ENCODE data around the gene DPY30. TPM values are rescaled to one million over a fixed set of nuclear protein-coding genes. Genes with fewer than 3 reads are reported as not detected.
A peak's percentile ranks its signal among the peaks of the same experiment; 100 is the strongest.
"Not testable (repeated sequence)": the region's sequence is repeated elsewhere in the genome, so short reads cannot be mapped to it uniquely, and the experiment has no call there.

Gene DPY30
- 72.1 and 77.1 TPM in 2 replicates for total RNA-seq

DNA sequence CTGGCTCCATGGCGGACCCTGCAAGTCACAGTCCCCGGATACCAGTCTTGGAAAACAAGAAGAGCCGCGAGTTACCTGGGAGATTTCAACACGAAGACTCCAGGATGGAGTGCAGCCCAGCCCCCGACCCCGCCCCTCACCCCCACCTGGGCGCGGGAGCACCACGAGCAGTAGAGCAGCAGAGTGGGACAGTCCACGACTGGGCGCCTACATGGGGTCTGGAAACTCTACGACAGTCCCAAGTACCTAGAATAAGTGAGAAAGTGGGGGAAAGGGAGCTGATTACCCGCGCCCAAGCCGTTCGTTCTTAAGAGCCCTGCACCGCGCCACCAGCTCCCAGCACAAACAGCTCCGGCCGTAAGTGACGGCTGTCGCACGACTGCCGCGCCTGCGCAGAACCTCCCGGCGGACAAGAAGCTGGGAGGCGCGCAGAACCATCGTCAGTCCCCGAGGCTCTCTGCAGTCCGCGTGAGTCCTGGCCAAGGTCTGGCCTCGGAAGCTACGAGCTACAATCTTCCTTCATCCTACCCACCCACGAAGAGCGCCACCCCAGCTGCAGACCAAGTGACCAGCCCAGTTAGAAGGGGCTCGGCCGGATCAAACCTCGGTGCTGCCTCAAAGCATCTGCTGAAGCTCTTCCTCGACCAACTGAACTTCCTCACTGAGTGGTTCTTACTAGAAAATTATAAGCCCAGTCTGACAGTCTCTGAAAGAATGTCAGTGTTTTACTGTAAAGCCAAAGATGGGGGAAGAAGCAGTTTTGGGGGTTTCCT, at the start of gene DPY30:
Gene DPY30, minus strand, starts transcription at position 359 of the 773 bp plus-strand sequence. Its CDS starts 349 bp downstream, at position 10.
- Mint-ChIP-seq H3K4me3 (ENCODE audit: low read depth) (peak within 1 kb of the TSS; percentile 83), H3K9me3 (no peaks in the 10 kb centered on the region), H3K4me1 (ENCODE audit: low read depth) (peaks cover 7% of the 10 kb centered on the region), H3K27ac (peak within 1 kb of the TSS; percentile 83), H3K36me3 (ENCODE audit: low read depth) (peaks cover 4% of the 10 kb centered on the region), H3K27me3 (ENCODE audit: low read depth) (no peaks in the 10 kb centered on the region)
- intact Hi-C loops (cut with micrococcal nuclease), result loop anchor here (1.0 kb wide), 2 partner anchors 24 to 28 kb away; partner anchors contain the start of genes MEMO1 and SPAST
- peak; percentile 88 for DNase-seq (ENCODE audit: low spot score)

DNA sequence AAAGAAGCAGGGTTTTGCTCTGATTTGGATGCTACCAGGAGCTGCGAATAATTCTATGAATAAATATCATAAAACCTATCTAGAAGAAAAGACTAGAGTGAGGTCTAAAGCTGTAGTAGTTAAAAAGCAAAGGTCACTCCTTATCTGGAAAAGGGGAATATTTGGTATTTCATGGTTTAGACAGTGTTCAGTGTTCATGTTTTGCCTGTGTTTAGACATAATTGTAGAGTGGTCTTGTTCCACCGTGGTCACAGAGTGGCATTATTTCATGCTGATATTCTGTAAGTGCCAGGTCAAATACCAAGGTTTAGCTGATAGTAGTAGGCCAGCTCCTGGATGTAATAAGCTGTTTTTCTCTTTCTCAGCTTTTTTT, 34.5 kb upstream of the DPY30 start:
- intact Hi-C loops (cut with micrococcal nuclease), result no loop called here
- Mint-ChIP-seq H3K4me3 (ENCODE audit: low read depth) (no peak overlapping the region), H3K9me3 (no peaks in the 10 kb centered on the region), H3K27ac (no peak overlapping the region), H3K36me3 (ENCODE audit: low read depth) (peaks cover 6% of the 10 kb centered on the region), H3K27me3 (ENCODE audit: low read depth) (no peaks in the 10 kb centered on the region), H3K4me1 (ENCODE audit: low read depth) (no peaks in the 10 kb centered on the region)
- no peak for DNase-seq (ENCODE audit: low spot score)

DNA sequence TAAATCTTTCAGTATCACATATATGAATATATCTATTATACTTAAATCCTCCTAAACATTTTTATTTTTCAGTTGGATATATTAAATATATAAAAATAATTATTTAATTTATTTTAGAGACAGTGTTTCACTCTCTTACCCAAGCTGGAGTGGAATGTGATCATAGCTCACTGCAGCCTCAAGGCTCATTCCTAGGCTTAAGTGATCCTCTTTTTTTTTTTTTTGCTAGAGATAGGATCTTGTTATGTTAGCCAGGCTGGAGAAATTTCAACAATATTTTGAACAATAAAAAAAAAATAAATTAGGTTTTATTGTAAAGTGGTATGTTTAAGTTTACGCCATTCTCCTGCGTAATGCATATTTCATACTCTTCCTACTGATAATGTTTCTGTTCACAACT, 27.9 kb upstream of the DPY30 start:
- no peak overlapping the region for H3K4me3 Mint-ChIP-seq (ENCODE audit: low read depth)
- H3K27me3 Mint-ChIP-seq (ENCODE audit: low read depth), result no peaks in the 10 kb centered on the region
- H3K9me3 Mint-ChIP-seq, result no peaks in the 10 kb centered on the region
- no peak for DNase-seq (ENCODE audit: low spot score)
- H3K4me1 Mint-ChIP-seq (ENCODE audit: low read depth), result peaks cover 13% of the 10 kb centered on the region
- no peak overlapping the region for H3K27ac Mint-ChIP-seq
- H3K36me3 Mint-ChIP-seq (ENCODE audit: low read depth), result peaks cover 11% of the 10 kb centered on the region
- intact Hi-C loops (cut with micrococcal nuclease), result no loop called here

DNA sequence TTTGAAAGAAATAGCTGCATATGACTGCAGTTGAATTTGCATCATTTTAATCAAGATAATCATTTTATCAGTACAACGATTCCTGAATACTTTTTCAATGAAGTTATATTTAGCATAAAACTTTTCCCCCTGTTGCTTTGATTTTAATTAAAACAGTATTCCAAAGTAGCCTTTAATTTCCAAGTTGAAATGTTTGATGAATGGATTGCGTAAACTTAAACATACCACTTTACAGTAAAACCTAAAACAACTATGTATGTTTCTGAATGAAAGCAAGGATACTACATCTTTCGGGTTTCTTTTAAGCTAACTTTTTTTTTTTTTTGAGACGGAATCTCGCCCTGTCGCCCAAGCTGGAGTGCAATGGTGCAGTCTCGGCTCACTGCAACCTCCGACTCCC, 25.1 kb upstream of the DPY30 start:
- Mint-ChIP-seq H3K27me3 (ENCODE audit: low read depth) (no peaks in the 10 kb centered on the region), H3K4me1 (ENCODE audit: low read depth) (peaks cover 18% of the 10 kb centered on the region), H3K27ac (peak overlapping the region; percentile 63), H3K36me3 (ENCODE audit: low read depth) (peaks cover 5% of the 10 kb centered on the region), H3K9me3 (no peaks in the 10 kb centered on the region), H3K4me3 (ENCODE audit: low read depth) (peak overlapping the region; percentile 96)
- DNase-seq (ENCODE audit: low spot score), result no peak
- intact Hi-C loops (cut with micrococcal nuclease), result no loop called here

DNA sequence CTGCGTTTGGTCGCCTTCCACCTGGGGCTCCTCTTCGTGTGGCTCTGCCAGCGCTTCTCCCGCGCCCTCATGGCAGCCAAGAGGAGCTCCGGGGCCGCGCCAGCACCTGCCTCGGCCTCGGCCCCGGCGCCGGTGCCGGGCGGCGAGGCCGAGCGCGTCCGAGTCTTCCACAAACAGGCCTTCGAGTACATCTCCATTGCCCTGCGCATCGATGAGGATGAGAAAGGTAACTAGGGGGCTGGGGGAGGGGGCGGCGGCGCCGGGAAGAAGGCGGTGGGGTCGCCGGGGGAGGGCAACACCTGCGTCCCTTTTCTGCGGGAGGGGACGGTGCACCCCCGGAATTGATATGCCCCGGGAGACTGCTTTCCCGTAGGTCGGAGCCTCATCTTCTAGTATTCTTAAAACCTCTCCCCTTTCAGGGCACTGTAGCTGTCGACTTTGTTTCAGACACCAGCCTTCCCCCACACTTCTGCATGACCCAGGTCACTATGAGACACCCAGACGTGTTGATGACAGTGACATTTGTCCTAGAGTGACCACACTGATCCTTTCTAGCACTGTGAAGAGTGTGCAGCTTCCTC, 24.5 kb upstream of the DPY30 start:
- intact Hi-C loops (cut with micrococcal nuclease), result no loop called here
- Mint-ChIP-seq H3K27ac (peak overlapping the region; percentile 89), H3K4me3 (ENCODE audit: low read depth) (peak overlapping the region; percentile 96), H3K9me3 (no peaks in the 10 kb centered on the region), H3K27me3 (ENCODE audit: low read depth) (no peaks in the 10 kb centered on the region), H3K36me3 (ENCODE audit: low read depth) (peaks cover 5% of the 10 kb centered on the region), H3K4me1 (ENCODE audit: low read depth) (peaks cover 18% of the 10 kb centered on the region)
- DNase-seq (ENCODE audit: low spot score), result peak; percentile 20

DNA sequence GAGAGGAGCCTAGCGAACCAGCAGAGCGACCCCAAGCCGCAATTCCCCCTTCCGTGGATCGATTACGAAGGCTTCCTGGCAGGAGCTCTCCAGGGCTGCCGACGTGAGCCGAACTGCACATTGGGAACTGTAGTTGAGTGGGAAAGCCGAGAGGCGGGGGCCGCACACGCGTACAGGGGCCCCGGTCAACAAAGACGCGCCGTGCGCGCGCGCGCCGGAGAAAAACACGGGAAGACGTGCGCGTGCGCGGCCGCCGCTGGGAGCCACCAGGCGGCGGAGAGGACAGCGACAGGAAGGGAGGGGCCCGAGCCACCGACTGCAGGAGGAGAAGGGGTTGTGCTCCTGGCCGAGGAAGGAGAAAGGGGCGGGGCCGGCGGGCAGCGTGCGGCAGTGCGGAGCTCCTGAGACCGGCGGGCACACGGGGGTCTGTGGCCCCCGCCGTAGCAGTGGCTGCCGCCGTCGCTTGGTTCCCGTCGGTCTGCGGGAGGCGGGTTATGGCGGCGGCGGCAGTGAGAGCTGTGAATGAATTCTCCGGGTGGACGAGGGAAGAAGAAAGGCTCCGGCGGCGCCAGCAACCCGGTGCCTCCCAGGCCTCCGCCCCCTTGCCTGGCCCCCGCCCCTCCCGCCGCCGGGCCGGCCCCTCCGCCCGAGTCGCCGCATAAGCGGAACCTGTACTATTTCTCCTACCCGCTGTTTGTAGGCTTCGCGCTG, 23.9 kb upstream of the DPY30 start, which contains the start of gene SPAST:
Gene SPAST, plus strand, starts transcription at position 247 of the 711 bp plus-strand sequence. Its CDS starts 276 bp downstream, at position 523.
- peak; percentile 95 for DNase-seq (ENCODE audit: low spot score)
- intact Hi-C loops (cut with micrococcal nuclease), result loop anchor here (1.0 kb wide), 5 partner anchors 24 to 294 kb away; partner anchors contain the start of genes BIRC6, DPY30, MEMO1 and SLC30A6
- H3K9me3 Mint-ChIP-seq, result no peaks in the 10 kb centered on the region
- H3K27me3 Mint-ChIP-seq (ENCODE audit: low read depth), result no peaks in the 10 kb centered on the region
- peak within 1 kb of the TSS; percentile 96 for H3K4me3 Mint-ChIP-seq (ENCODE audit: low read depth)
- peak within 1 kb of the TSS; percentile 89 for H3K27ac Mint-ChIP-seq
- H3K4me1 Mint-ChIP-seq (ENCODE audit: low read depth), result peaks cover 18% of the 10 kb centered on the region
- H3K36me3 Mint-ChIP-seq (ENCODE audit: low read depth), result peaks cover 5% of the 10 kb centered on the region

DNA sequence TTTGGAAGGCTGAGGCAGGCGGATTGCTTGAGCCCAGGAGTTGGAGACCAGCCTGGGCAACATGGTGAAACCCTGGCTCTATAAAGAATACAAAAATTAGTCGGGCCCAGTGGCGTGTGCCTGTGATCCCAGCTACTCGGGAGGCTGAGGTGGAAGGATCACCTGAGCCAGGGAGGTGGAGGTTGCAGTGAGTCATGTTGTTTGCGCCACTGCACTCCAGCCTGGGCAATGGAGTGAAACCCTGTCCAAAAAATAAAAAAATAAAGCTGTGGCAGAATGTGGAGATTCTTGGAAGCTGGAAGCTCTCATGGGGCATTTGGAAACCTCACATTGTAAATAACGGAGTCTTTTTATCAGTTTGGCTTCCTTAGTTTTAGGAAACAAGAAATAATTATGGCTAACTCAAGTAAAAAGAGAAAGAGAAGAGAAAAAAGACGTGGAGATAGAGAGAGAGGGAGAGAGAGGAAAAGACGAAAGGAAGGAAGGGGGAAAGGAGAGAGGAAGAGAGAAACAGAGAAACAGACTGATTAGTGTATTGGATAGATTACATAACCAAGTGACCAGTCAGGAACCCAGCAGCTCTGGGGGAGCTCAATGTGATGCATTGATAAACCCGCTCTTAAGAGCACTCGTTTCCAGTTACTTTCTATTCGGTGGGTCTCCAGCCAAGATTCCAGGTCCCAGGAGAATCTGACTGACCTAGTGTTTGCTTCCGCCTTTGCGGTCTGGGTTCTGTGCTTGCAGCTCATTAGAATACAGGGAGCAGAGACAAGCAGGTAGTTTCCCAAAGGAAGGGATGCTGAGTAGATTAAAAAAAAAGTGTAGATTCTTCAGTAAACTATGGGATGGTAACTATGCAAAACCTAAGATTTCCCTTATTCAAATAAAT, 22.6 kb upstream of the DPY30 start:
- H3K27me3 Mint-ChIP-seq (ENCODE audit: low read depth), result no peaks in the 10 kb centered on the region
- peaks cover 18% of the 10 kb centered on the region for H3K4me1 Mint-ChIP-seq (ENCODE audit: low read depth)
- no peak for DNase-seq (ENCODE audit: low spot score)
- H3K27ac Mint-ChIP-seq, result peak overlapping the region; percentile 70
- intact Hi-C loops (cut with micrococcal nuclease), result no loop called here
- H3K4me3 Mint-ChIP-seq (ENCODE audit: low read depth), result peak overlapping the region; percentile 96
- H3K36me3 Mint-ChIP-seq (ENCODE audit: low read depth), result peaks cover 5% of the 10 kb centered on the region
- no peaks in the 10 kb centered on the region for H3K9me3 Mint-ChIP-seq

DNA sequence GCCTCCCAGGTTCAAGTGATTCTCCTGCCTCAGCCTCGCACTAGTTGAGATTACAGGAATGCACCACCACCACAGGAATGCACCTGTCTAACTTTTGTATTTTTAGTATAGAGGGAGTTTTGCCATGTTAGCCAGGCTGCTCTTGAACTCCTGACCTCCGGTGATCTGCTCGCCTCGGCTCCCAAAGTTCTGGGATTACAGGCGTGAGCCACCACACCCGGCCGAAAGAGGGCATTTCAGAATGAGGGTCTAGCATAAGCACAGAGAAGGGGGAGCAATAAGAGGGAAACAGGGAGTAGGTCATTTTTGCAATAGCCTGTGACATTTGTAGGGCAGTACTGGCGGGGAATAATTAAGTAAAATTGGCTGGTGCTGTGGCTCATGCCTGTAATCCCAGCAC, 21.8 kb upstream of the DPY30 start:
- peak overlapping the region; percentile 96 for H3K4me3 Mint-ChIP-seq (ENCODE audit: low read depth)
- no peaks in the 10 kb centered on the region for H3K27me3 Mint-ChIP-seq (ENCODE audit: low read depth)
- H3K4me1 Mint-ChIP-seq (ENCODE audit: low read depth), result peaks cover 16% of the 10 kb centered on the region
- no peaks in the 10 kb centered on the region for H3K9me3 Mint-ChIP-seq
- no peak for DNase-seq (ENCODE audit: low spot score)
- H3K36me3 Mint-ChIP-seq (ENCODE audit: low read depth), result peaks cover 5% of the 10 kb centered on the region
- H3K27ac Mint-ChIP-seq, result no peak overlapping the region
- intact Hi-C loops (cut with micrococcal nuclease), result no loop called here

DNA sequence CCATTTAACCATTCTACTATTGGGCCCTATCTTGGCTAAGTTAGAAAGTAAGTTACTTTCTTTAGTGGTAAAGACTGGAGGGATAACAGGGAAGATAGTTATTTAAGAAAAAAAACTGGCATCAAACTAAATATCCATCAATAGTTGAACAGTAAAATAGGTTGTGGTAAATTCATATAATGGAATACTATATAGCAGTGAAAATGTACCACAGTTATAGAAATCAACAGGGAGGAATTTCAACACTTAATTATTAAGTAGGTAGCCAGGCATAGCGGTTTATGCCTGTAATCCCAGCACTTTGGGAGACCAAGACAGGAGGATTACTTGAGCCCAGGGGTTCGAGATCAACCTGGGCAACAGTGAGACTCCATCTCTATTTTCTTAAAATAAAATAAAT, 20.7 kb upstream of the DPY30 start:
- Mint-ChIP-seq H3K9me3 (no peaks in the 10 kb centered on the region), H3K4me1 (ENCODE audit: low read depth) (peaks cover 8% of the 10 kb centered on the region), H3K4me3 (ENCODE audit: low read depth) (no peak overlapping the region), H3K36me3 (ENCODE audit: low read depth) (no peaks in the 10 kb centered on the region), H3K27me3 (ENCODE audit: low read depth) (no peaks in the 10 kb centered on the region), H3K27ac (no peak overlapping the region)
- no peak for DNase-seq (ENCODE audit: low spot score)
- intact Hi-C loops (cut with micrococcal nuclease), result no loop called here

DNA sequence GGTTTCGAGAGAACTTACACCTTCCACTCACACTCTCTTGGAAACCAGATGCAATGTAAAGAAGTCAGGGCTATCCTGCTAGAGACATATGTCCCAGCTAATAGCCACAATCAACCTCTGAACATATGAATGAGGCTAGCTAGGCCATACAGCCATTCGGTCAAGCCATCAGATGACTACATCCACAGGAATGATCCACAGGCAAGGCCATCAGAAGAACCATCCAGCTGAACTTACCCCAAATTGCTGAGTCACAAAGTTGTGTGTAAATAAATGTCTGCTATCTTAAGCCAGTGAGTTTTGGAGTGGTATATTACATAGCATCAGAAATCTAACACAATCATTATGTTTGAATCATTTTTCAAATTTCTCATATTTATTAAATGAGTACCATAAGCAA, 18.5 kb upstream of the DPY30 start:
- Mint-ChIP-seq H3K4me3 (ENCODE audit: low read depth) (no peak overlapping the region), H3K36me3 (ENCODE audit: low read depth) (no peaks in the 10 kb centered on the region), H3K27ac (no peak overlapping the region), H3K4me1 (ENCODE audit: low read depth) (peaks cover 6% of the 10 kb centered on the region), H3K9me3 (no peaks in the 10 kb centered on the region), H3K27me3 (ENCODE audit: low read depth) (no peaks in the 10 kb centered on the region)
- intact Hi-C loops (cut with micrococcal nuclease), result no loop called here
- DNase-seq (ENCODE audit: low spot score), result no peak

DNA sequence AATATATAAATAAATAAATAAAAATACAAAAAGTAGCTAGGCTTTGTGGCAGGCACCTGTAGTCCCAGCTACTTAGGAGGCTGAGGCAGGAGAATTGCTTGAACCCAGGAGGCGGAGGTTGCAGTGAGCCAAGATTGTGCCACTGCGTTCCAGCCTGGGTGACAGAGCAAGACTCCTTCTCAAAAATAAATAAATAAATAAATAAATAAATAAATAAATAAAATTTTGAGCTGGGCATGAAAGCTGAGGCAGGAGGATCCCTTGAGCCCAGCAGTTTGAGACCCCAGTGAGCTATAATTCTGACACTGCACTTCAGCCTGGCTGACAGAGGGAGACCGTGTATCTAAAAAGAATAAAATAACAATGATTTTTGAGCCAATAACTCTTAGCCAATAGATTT, 15.0 kb upstream of the DPY30 start:
- H3K4me3 Mint-ChIP-seq (ENCODE audit: low read depth); intact Hi-C loops (cut with micrococcal nuclease); DNase-seq (ENCODE audit: low spot score); H3K36me3 Mint-ChIP-seq (ENCODE audit: low read depth); H3K27me3 Mint-ChIP-seq (ENCODE audit: low read depth); H3K27ac Mint-ChIP-seq; H3K4me1 Mint-ChIP-seq (ENCODE audit: low read depth); H3K9me3 Mint-ChIP-seq: not testable (repeated sequence)

DNA sequence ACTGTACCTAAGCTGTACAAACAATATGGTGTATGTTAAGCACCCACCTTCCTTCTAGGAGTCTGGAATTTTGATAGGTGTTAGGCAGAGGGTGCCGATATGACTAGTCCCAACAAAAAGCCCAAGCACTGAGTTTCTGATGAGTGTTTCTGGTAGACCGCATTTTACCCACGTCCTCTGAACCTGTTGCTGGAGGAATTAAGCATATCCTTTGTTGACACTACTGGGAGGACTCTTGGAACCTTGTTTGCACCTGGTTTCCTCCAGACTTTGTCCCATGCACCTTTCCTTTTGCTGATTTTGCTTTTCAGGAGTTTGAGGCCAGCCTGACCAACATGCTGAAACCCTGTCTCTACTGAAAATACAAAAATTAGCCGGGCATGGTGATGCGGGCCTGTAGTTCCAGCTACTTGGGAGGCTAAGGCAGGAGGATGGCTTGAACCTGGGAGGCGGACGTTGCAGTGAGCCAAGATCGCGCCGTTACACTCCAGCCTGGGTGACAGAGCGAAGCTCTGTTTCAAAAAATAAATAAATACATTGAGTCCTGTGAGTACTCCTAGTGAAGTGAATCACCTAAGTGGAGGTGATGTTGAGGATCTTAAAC, 12.3 kb upstream of the DPY30 start:
- intact Hi-C loops (cut with micrococcal nuclease), result no loop called here
- Mint-ChIP-seq H3K27ac (no peak overlapping the region), H3K4me1 (ENCODE audit: low read depth) (no peaks in the 10 kb centered on the region), H3K4me3 (ENCODE audit: low read depth) (no peak overlapping the region), H3K9me3 (no peaks in the 10 kb centered on the region), H3K36me3 (ENCODE audit: low read depth) (no peaks in the 10 kb centered on the region), H3K27me3 (ENCODE audit: low read depth) (no peaks in the 10 kb centered on the region)
- DNase-seq (ENCODE audit: low spot score), result no peak

Measured in activated T-helper 2 cell treated with anti-CD3 and anti-CD28 coated beads, Interferon-gamma antibody, Interleukin-2, Interleukin-4, amounts not matched to agents 10 μg/mL and 5 μg/mL and 100 μg/mL, durations not matched to agents 14 hours and 24 hours and 36 hours (primary cell).